ENCODE measurements around the gene KHNYN. TPM values are rescaled to one million over a fixed set of nuclear protein-coding genes. Genes with fewer than 3 reads are reported as not detected.
"Not testable (repeated sequence)": the region's sequence is repeated elsewhere in the genome, so short reads cannot be mapped to it uniquely, and the experiment has no call there.

The KHNYN gene
- total RNA-seq, 4 donors from 2014 or later = 65.7 to 129 (median 101) TPM

GRCh38 chr14:24384169-24384568 lies 45.6 kb upstream of the KHNYN start:
- in situ Hi-C loops (cut with MboI; ENCODE audit: low pct_ligation_motif_present in 1 of 4, low pct_unique_long_range_greater_than_20kb in 1 of 4, low sequenced_read_pairs in 3 of 4) (no loop called here), intact Hi-C loops (cut with DNase I; ENCODE audit: low total_unique reads) (no loop called here)
- no peaks in the 10 kb centered on the region for H3K9me3 ChIP-seq
- no peaks in the 10 kb centered on the region for H3K36me3 ChIP-seq
- no peak overlapping the region for H3K27ac ChIP-seq
- 87 to 96% methylated on average over 4 of the region's 4 CpGs for WGBS, 2 donors (ENCODE audit: low coverage in 1 of 2)
- TF ChIP-seq CTCF (IDR thresholded peaks at IDR 0.05) = no peak
- TF ChIP-seq EP300 (IDR thresholded peaks at IDR 0.05; ENCODE audit: low read depth) = no peak
- no peaks in the 10 kb centered on the region for H3K27me3 ChIP-seq
- no peak for DNase-seq
- H3K4me3 ChIP-seq = no peak overlapping the region
- no peaks in the 10 kb centered on the region for H3K4me1 ChIP-seq

GRCh38 chr14:24385524-24385923 lies 44.2 kb upstream of the KHNYN start:
- Histone ChIP-seq H3K4me1 (no peaks in the 10 kb centered on the region), H3K36me3 (no peaks in the 10 kb centered on the region), H3K27ac (no peak overlapping the region), H3K4me3 (no peak overlapping the region), H3K27me3 (no peaks in the 10 kb centered on the region), H3K9me3 (no peaks in the 10 kb centered on the region)
- no peak for DNase-seq
- 74 to 78% methylated on average over 3 to 4 of the region's 4 CpGs for WGBS, 2 donors (ENCODE audit: low coverage in 1 of 2)
- intact Hi-C loops (cut with DNase I; ENCODE audit: low total_unique reads) = no loop called here
- in situ Hi-C loops (cut with MboI; ENCODE audit: low pct_ligation_motif_present in 1 of 4, low pct_unique_long_range_greater_than_20kb in 1 of 4, low sequenced_read_pairs in 3 of 4) = no loop called here
- no peak for TF ChIP-seq EP300 (IDR thresholded peaks at IDR 0.05; ENCODE audit: low read depth)
- no peak for TF ChIP-seq POLR2AphosphoS5 (IDR thresholded peaks at IDR 0.05)
- TF ChIP-seq POLR2A (IDR thresholded peaks at IDR 0.05) = no peak
- no peak for TF ChIP-seq CTCF (IDR thresholded peaks at IDR 0.05)

- Histone ChIP-seq H3K9me3 (no peaks in the 10 kb centered on the region), H3K27ac (no peak overlapping the region), H3K27me3 (no peaks in the 10 kb centered on the region), H3K36me3 (no peaks in the 10 kb centered on the region), H3K4me3 (no peak overlapping the region), H3K4me1 (peaks cover 0 to under 1% (median 0%) of the 10 kb centered on the region in 4 donors)
- intact Hi-C loops (cut with DNase I; ENCODE audit: low total_unique reads) (no loop called here), in situ Hi-C loops (cut with MboI; ENCODE audit: low pct_ligation_motif_present in 1 of 4, low pct_unique_long_range_greater_than_20kb in 1 of 4, low sequenced_read_pairs in 3 of 4) (no loop called here)
- 67 to 80% methylated on average over 2 of the region's 2 CpGs for WGBS, 2 donors (ENCODE audit: low coverage in 1 of 2)
- TF ChIP-seq POLR2AphosphoS5 (IDR thresholded peaks at IDR 0.05) = no peak
- no peak for TF ChIP-seq EP300 (IDR thresholded peaks at IDR 0.05; ENCODE audit: low read depth)
- no peak for TF ChIP-seq CTCF (IDR thresholded peaks at IDR 0.05)
- no peak for TF ChIP-seq POLR2A (IDR thresholded peaks at IDR 0.05)
- DNase-seq = no peak
These were observed 42.8 kb upstream of the KHNYN start for GRCh38 chr14:24387009-24387345.

- in situ Hi-C loops (cut with MboI; ENCODE audit: low pct_ligation_motif_present in 1 of 4, low pct_unique_long_range_greater_than_20kb in 1 of 4, low sequenced_read_pairs in 3 of 4); H3K9me3 ChIP-seq; H3K4me1 ChIP-seq; H3K27ac ChIP-seq; H3K27me3 ChIP-seq; DNase-seq; H3K36me3 ChIP-seq; H3K4me3 ChIP-seq; intact Hi-C loops (cut with DNase I; ENCODE audit: low total_unique reads): not testable (repeated sequence)
- 80 to 88% methylated on average over 1 to 5 of the region's 5 CpGs for WGBS, 2 donors (ENCODE audit: low coverage in 1 of 2)
These were observed 42.2 kb upstream of the KHNYN start for GRCh38 chr14:24387579-24387978.

- TF ChIP-seq EP300 (IDR thresholded peaks at IDR 0.05; ENCODE audit: low read depth) = no peak
- TF ChIP-seq POLR2AphosphoS5 (IDR thresholded peaks at IDR 0.05) = no peak
- no peak for TF ChIP-seq POLR2A (IDR thresholded peaks at IDR 0.05)
- no peak for TF ChIP-seq CTCF (IDR thresholded peaks at IDR 0.05)
- no peak for DNase-seq
- Histone ChIP-seq H3K4me1 (peaks cover 0 to 13% (median 0%) of the 10 kb centered on the region in 4 donors), H3K4me3 (no peak overlapping the region), H3K27ac (no peak overlapping the region), H3K9me3 (no peaks in the 10 kb centered on the region), H3K27me3 (no peaks in the 10 kb centered on the region), H3K36me3 (no peaks in the 10 kb centered on the region)
- intact Hi-C loops (cut with DNase I; ENCODE audit: low total_unique reads) (no loop called here), in situ Hi-C loops (cut with MboI; ENCODE audit: low pct_ligation_motif_present in 1 of 4, low pct_unique_long_range_greater_than_20kb in 1 of 4, low sequenced_read_pairs in 3 of 4) (no loop called here)
- WGBS, 2 donors (ENCODE audit: low coverage in 1 of 2) = 43 to 63% methylated on average over 1 to 2 of the region's 2 CpGs
These were observed 41.1 kb upstream of the KHNYN start for GRCh38 chr14:24388474-24389179.
